AG04450 (cell line): ENCODE data around the gene HCN4. TPM values are rescaled to one million over a fixed set of nuclear protein-coding genes. Genes with fewer than 3 reads are reported as not detected.

Experiments
- CTCF ChIA-PET: fragments of 300-600, 350-600 bp; formaldehyde crosslinking; extraction: SDS; loops from one replicate; lab custom pipeline; 2022; ENCODE audit warnings: antibody characterized with exemption, inconsistent platforms; lab: Charles Lee
- POLR2A ChIA-PET: fragments of 350-600 bp; formaldehyde crosslinking; extraction: SDS; loops from one replicate; lab custom pipeline; 2021; ENCODE audit warnings: antibody characterized with exemption, inconsistent platforms; lab: Yijun Ruan, JAX
- DNase-seq: peaks from one replicate; pipeline ENCODE4 v3.0.0-alpha.2; 2011; ENCODE audit warnings: low read depth, low spot score
- H3K27ac ChIP-seq: one replicate; pipeline ENCODE4 v1.5.1; 2012; ENCODE audit warnings: low read depth, low read length, control low read depth
- H3K27me3 ChIP-seq: one replicate; pipeline ENCODE4 v1.6.0; 2012; ENCODE audit warnings: low read length; ENCODE audit not compliant: control insufficient read depth, insufficient read depth
- H3K4me3 ChIP-seq: 2 replicates; pipeline ENCODE4 v1.5.1; 2011; ENCODE audit warnings: mild to moderate bottlenecking, low read depth, low read length, control low read depth
- H3K9me3 ChIP-seq: 2 replicates; pipeline ENCODE4 v1.5.1; 2012; ENCODE audit warnings: low read length; ENCODE audit not compliant: control insufficient read depth, insufficient read depth
- polyA plus RNA-seq: library from polyadenylated mRNA; depleted of rRNA; stranded (reverse); fragments of >200 nt; gene quantifications from 2 replicates; pipeline ENCODE4 v1.2.3, GENCODE V29; 2011
- TF ChIP-seq, protein P1 (sequence below): IDR thresholded peaks from 2 replicates; pipeline ENCODE4 v1.5.1; 2011; ENCODE audit warnings: low read depth, low read length, control low read depth, inconsistent platforms

Gene HCN4
- polyA plus RNA-seq, 1 experiment, result not detected

DNA sequence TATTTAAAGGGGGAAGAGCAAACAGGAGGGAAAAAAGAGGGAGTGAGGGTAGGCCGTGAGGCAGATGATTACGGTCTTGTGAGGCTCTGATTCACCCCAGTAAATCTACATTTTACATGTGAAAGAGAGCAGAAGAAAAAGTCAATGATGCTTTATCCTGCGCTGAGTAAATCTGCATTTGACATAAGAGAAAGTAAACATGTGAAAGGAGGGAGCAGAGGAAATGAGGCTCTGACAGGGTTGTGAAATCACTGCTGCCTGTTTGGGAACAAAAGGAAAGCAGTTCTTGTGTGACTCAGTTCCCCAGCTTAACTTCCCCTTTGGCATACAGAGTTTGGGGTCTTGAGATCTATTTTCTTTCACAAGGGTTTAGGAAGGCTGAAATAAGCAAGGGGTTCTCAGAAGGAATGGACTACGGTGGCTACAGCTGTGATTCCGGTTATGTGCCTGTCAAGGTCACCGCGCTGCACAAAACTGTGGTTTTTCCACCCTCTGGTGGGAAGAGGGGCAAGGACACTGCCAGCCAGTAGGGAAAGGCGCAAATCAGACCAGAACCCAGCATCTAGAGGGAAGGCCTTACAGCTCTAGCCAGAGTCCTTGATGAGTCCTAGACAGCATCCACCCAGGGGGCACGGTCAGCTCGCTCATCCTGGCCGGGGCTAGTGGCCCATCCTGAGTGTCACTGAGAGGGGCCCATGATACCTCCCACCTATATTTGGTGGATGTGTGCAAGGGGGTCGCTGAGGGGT lies 18.9 kb upstream of the HCN4 start:
- TF ChIP-seq, protein P1, sequence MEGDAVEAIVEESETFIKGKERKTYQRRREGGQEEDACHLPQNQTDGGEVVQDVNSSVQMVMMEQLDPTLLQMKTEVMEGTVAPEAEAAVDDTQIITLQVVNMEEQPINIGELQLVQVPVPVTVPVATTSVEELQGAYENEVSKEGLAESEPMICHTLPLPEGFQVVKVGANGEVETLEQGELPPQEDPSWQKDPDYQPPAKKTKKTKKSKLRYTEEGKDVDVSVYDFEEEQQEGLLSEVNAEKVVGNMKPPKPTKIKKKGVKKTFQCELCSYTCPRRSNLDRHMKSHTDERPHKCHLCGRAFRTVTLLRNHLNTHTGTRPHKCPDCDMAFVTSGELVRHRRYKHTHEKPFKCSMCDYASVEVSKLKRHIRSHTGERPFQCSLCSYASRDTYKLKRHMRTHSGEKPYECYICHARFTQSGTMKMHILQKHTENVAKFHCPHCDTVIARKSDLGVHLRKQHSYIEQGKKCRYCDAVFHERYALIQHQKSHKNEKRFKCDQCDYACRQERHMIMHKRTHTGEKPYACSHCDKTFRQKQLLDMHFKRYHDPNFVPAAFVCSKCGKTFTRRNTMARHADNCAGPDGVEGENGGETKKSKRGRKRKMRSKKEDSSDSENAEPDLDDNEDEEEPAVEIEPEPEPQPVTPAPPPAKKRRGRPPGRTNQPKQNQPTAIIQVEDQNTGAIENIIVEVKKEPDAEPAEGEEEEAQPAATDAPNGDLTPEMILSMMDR, result no peak
- no peak for DNase-seq
- ChIA-PET CTCF (no interaction called here), POLR2A (no interaction called here)
- H3K4me3 ChIP-seq, result no peak overlapping the region
- no peaks in the 10 kb centered on the region for H3K9me3 ChIP-seq
- H3K27ac ChIP-seq, result no peak overlapping the region
- H3K27me3 ChIP-seq, result peaks cover 6% of the 10 kb centered on the region

DNA sequence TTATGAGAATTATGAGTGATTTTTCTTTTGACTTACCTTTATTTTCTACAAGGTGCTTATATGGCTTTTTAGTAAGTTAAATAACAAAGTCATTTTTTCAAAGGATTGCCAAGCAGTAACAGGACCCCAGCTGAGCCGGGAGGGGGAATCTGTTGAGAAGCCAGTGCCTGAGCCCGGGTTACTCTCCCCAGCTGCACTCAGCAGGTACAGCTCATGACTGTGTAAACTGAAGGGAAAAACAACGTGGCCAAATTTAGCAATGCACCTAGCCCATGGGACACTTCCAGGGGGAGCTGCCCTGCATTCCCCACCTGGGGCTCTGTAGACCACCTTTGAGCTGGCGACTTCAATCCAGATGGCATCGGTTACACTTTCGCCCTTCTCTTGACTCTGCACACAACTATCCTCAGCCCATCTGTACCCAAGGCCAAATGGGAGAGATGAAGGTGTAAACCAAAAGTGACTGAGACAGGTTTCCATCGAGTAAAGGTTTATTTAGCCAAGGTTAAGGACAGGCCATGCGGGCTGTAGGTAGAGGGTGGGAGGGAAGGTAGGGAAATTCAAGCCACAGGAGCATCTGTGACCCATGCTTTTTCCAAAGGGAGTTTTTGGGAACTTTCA lies 18.2 kb upstream of the HCN4 start:
- Histone ChIP-seq H3K4me3 (no peak overlapping the region), H3K27me3 (peaks cover 6% of the 10 kb centered on the region), H3K9me3 (no peaks in the 10 kb centered on the region), H3K27ac (no peak overlapping the region)
- CTCF ChIA-PET, result no interaction called here
- POLR2A ChIA-PET, result no interaction called here
- TF ChIP-seq, protein P1, result no peak
- no peak for DNase-seq

DNA sequence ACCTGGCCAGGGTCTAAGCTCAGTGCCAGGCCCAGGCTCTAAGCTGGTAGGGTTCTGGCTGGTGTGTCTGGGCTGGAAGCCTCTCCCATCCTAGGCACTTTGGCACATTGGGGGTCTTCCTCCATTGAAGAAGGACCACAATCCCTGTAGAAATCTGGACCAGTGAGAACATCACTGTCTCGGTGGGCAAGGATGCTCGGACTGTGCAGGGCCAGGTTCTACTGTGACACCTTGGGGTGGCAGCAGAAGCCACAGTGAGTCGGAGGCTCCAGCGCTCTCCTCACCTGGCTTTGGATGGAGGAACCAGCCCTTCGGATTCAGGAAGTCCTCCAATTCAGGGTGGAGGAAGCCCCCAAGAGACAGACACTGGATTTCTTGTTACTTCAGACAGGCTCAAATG lies 17.5 kb upstream of the HCN4 start:
- CTCF ChIA-PET, result no interaction called here

DNA sequence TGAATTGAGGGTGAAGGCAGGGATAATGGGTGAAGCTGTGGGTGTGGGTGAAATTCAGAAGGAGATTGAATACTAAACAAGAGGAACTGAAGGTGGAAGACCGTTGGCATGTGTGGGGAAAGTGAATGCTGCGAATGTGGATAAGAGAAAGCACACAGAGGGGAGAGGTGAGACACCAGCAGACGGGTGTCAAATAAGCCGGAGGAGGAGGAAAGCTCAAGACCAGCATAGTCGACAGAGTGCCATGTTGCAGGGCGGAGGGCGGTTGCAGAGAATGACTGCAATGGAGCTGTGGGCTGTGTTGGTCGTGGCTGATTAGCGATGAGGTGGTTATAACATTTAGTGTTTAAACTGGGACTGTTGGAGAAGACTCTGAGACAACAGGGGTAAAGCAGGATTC lies 16.4 kb upstream of the HCN4 start:
- Histone ChIP-seq H3K27ac (no peak overlapping the region), H3K4me3 (no peak overlapping the region), H3K27me3 (peaks cover 6% of the 10 kb centered on the region), H3K9me3 (no peaks in the 10 kb centered on the region)
- ChIA-PET CTCF (no interaction called here), POLR2A (no interaction called here)
- TF ChIP-seq, protein P1, result no peak
- DNase-seq, result no peak

More for the DNA sequence above, 17.5 kb upstream of the HCN4 start:
- H3K27me3 ChIP-seq, result peaks cover 6% of the 10 kb centered on the region
- TF ChIP-seq, protein P1, result no peak
- POLR2A ChIA-PET, result no interaction called here
- no peak overlapping the region for H3K27ac ChIP-seq
- H3K9me3 ChIP-seq, result no peaks in the 10 kb centered on the region
- DNase-seq, result no peak
- no peak overlapping the region for H3K4me3 ChIP-seq
